ENCODE measurements around the gene AIF1L. TPM values are rescaled to one million over a fixed set of nuclear protein-coding genes. Genes with fewer than 3 reads are reported as not detected.

Gene AIF1L
- total RNA-seq, 1 donor from 2014 or later = 16.2 TPM

GRCh38 chr9:131105952-131106351, 9.6 kb downstream of the AIF1L start:
- intact Hi-C loops (cut with DNase I) = no loop called here
- Histone ChIP-seq H3K27ac (no peak overlapping the region), H3K9me3 (no peaks in the 10 kb centered on the region), H3K4me3 (no peak overlapping the region), H3K4me1 (no peaks in the 10 kb centered on the region), H3K36me3 (no peaks in the 10 kb centered on the region), H3K27me3 (no peaks in the 10 kb centered on the region)
- TF ChIP-seq, protein P1, sequence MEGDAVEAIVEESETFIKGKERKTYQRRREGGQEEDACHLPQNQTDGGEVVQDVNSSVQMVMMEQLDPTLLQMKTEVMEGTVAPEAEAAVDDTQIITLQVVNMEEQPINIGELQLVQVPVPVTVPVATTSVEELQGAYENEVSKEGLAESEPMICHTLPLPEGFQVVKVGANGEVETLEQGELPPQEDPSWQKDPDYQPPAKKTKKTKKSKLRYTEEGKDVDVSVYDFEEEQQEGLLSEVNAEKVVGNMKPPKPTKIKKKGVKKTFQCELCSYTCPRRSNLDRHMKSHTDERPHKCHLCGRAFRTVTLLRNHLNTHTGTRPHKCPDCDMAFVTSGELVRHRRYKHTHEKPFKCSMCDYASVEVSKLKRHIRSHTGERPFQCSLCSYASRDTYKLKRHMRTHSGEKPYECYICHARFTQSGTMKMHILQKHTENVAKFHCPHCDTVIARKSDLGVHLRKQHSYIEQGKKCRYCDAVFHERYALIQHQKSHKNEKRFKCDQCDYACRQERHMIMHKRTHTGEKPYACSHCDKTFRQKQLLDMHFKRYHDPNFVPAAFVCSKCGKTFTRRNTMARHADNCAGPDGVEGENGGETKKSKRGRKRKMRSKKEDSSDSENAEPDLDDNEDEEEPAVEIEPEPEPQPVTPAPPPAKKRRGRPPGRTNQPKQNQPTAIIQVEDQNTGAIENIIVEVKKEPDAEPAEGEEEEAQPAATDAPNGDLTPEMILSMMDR (IDR thresholded peaks at IDR 0.05) = no peak
- TF ChIP-seq POLR2AphosphoS5 (IDR thresholded peaks at IDR 0.05; ENCODE audit: insufficient read depth in 1 of 2, low read depth in 1 of 2) (no peak), POLR2A (IDR thresholded peaks at IDR 0.05) (no peak)
- DNase-seq (ENCODE audit: extremely low spot score in 2 of 2) = no peak

- H3K27me3 ChIP-seq = no peaks in the 10 kb centered on the region
- TF ChIP-seq, protein P1 (IDR thresholded peaks at IDR 0.05) = no peak
- TF ChIP-seq POLR2A (IDR thresholded peaks at IDR 0.05) = no peak
- TF ChIP-seq POLR2AphosphoS5 (IDR thresholded peaks at IDR 0.05; ENCODE audit: insufficient read depth in 1 of 2, low read depth in 1 of 2) = no peak
- no peaks in the 10 kb centered on the region for H3K4me1 ChIP-seq
- H3K4me3 ChIP-seq = no peak overlapping the region
- DNase-seq (ENCODE audit: extremely low spot score in 2 of 2) = no peak
- H3K36me3 ChIP-seq = no peaks in the 10 kb centered on the region
- H3K9me3 ChIP-seq = no peaks in the 10 kb centered on the region
- intact Hi-C loops (cut with DNase I) = no loop called here
- H3K27ac ChIP-seq = no peak overlapping the region
These were observed 11.4 kb downstream of the AIF1L start for GRCh38 chr9:131107760-131108159.

- Histone ChIP-seq H3K4me3 (no peak overlapping the region), H3K4me1 (no peaks in the 10 kb centered on the region), H3K27ac (no peak overlapping the region), H3K9me3 (no peaks in the 10 kb centered on the region), H3K27me3 (no peaks in the 10 kb centered on the region), H3K36me3 (no peaks in the 10 kb centered on the region)
- no peak for DNase-seq (ENCODE audit: extremely low spot score in 2 of 2)
- TF ChIP-seq, protein P1 (IDR thresholded peaks at IDR 0.05) = no peak
- TF ChIP-seq POLR2AphosphoS5 (IDR thresholded peaks at IDR 0.05; ENCODE audit: insufficient read depth in 1 of 2, low read depth in 1 of 2) = no peak
- TF ChIP-seq POLR2A (IDR thresholded peaks at IDR 0.05) = no peak
- intact Hi-C loops (cut with DNase I) = no loop called here
These were observed 15.0 kb downstream of the AIF1L start for GRCh38 chr9:131111186-131111853.

GRCh38 chr9:131111854-131112311, 15.6 kb downstream of the AIF1L start:
- TF ChIP-seq POLR2A (IDR thresholded peaks at IDR 0.05) (no peak), POLR2AphosphoS5 (IDR thresholded peaks at IDR 0.05; ENCODE audit: insufficient read depth in 1 of 2, low read depth in 1 of 2) (no peak)
- TF ChIP-seq, protein P1 (IDR thresholded peaks at IDR 0.05) = no peak
- no peak overlapping the region for H3K4me3 ChIP-seq
- H3K36me3 ChIP-seq = no peaks in the 10 kb centered on the region
- no peak for DNase-seq (ENCODE audit: extremely low spot score in 2 of 2)
- intact Hi-C loops (cut with DNase I) = no loop called here
- H3K9me3 ChIP-seq = no peaks in the 10 kb centered on the region
- H3K27ac ChIP-seq = no peak overlapping the region
- H3K4me1 ChIP-seq = no peaks in the 10 kb centered on the region
- no peaks in the 10 kb centered on the region for H3K27me3 ChIP-seq

GRCh38 chr9:131112374-131113154, 16.2 kb downstream of the AIF1L start:
- Histone ChIP-seq H3K27me3 (no peaks in the 10 kb centered on the region), H3K9me3 (no peaks in the 10 kb centered on the region), H3K4me3 (no peak overlapping the region), H3K4me1 (no peaks in the 10 kb centered on the region), H3K36me3 (no peaks in the 10 kb centered on the region), H3K27ac (no peak overlapping the region)
- TF ChIP-seq, protein P1 (IDR thresholded peaks at IDR 0.05) = no peak
- no peak for TF ChIP-seq POLR2AphosphoS5 (IDR thresholded peaks at IDR 0.05; ENCODE audit: insufficient read depth in 1 of 2, low read depth in 1 of 2)
- TF ChIP-seq POLR2A (IDR thresholded peaks at IDR 0.05) = no peak
- no peak for DNase-seq (ENCODE audit: extremely low spot score in 2 of 2)
- intact Hi-C loops (cut with DNase I) = no loop called here
